Measurements from ENCODE around the gene SMOC2.

Gene SMOC2

DNA sequence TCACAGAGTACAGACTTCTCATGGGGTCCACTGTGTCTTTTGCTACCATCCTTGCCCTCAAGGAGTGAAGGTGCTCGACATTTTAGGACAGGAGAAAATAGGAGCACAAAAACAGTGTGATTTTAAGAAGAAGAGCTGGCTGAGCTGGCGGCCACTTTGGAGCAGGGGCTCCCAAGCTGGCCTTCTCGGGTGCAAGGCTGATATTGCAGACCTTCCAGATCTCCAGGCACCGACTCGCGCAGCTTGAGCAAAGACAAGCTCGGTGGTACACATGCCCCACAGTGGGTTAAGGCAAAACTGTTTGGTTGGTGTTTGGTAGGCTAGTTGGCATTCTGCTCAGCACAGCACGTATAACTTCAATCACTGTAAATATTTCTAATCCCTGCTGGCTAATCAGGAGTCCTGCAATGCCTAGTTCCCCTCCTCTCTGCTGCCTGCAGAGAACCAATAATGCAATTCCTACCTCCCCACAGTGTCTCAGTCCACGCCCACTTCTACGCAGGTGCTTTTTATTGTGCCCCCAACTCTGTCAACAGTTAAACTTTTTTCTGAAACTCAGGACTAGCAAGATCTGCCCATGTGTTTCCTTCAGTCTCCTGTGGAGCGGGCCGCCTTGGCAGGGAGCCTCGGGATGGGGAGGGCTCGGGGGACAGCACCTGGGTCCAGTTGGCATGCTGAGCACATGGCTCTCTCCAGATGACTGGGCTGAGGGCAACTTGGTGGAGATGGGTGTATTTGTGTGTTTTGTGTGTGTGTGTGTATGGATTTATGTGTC, 12.7 kb upstream of the SMOC2 start:
- Mint-ChIP-seq H3K27me3 (peaks cover 18% of the 10 kb centered on the region), H3K4me3 (no peak overlapping the region), H3K4me1 (no peaks in the 10 kb centered on the region), H3K27ac (no peak overlapping the region), H3K9me3 (no peaks in the 10 kb centered on the region)
- DNase-seq (no peak), ATAC-seq (no peak)

DNA sequence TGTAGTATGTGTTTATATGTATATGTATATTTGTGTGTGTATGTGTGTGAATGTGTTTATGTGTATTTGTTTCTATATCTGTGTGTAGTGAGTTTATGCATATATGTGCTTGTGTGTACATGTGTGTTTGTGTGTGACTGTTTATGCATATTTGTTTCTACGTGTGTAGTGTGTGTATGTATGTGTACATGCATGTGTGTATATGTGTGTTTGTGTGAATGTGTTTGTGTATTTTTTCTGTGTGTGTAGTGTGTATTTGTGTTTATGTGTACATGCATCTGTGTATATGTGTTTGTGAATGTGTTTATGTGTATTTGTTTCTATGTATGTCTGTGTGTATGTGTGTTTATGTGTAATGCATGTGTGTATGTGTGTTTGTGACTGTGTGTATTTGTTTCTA, 12.1 kb upstream of the SMOC2 start:
- Mint-ChIP-seq H3K9me3 (no peaks in the 10 kb centered on the region), H3K27ac (no peak overlapping the region), H3K4me1 (no peaks in the 10 kb centered on the region), H3K27me3 (peaks cover 23% of the 10 kb centered on the region), H3K4me3 (no peak overlapping the region)
- no peak for DNase-seq
- ATAC-seq, result no peak

- H3K27ac Mint-ChIP-seq, result no peak overlapping the region
- H3K9me3 Mint-ChIP-seq, result no peaks in the 10 kb centered on the region
- no peaks in the 10 kb centered on the region for H3K4me1 Mint-ChIP-seq
- DNase-seq (no peak), ATAC-seq (no peak)
- H3K4me3 Mint-ChIP-seq, result no peak overlapping the region
- H3K27me3 Mint-ChIP-seq, result peaks cover 47% of the 10 kb centered on the region
These were observed 8.8 kb upstream of the SMOC2 start for GRCh38 chr6:168432196-168432595.

- Mint-ChIP-seq H3K4me3 (no peak overlapping the region), H3K9me3 (no peaks in the 10 kb centered on the region), H3K4me1 (no peaks in the 10 kb centered on the region), H3K27me3 (peaks cover 57% of the 10 kb centered on the region), H3K27ac (no peak overlapping the region)
- ATAC-seq, result no peak
- DNase-seq, result no peak
These were observed 7.1 kb upstream of the SMOC2 start for GRCh38 chr6:168433898-168434297.

DNA sequence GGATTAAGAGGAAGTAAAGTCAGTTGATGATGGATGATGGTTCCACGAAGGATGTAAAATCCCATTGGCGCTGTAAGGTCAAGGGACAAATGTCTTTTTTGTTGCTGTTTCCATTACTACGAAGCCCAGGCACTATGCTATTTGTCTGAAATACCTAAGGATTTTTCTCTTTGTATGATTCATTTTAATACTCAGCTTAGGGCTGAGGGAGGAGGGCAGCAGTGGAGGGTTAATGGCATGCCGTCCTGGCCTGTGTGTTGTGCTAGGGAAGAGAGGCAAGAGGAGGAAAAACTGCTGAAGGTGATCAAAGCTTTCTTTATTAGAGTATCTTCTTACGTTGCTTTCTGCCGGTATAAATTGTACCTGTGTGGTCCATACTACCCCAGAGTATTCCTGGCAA, 6.5 kb upstream of the SMOC2 start:
- Mint-ChIP-seq H3K4me1 (no peaks in the 10 kb centered on the region), H3K4me3 (no peak overlapping the region), H3K27me3 (peaks cover 63% of the 10 kb centered on the region), H3K27ac (no peak overlapping the region), H3K9me3 (no peaks in the 10 kb centered on the region)
- no peak for ATAC-seq
- no peak for DNase-seq

- ATAC-seq (no peak), DNase-seq (no peak)
- H3K27ac Mint-ChIP-seq, result no peak overlapping the region
- peaks cover 71% of the 10 kb centered on the region for H3K27me3 Mint-ChIP-seq
- H3K4me1 Mint-ChIP-seq, result peaks cover 4% of the 10 kb centered on the region
- H3K4me3 Mint-ChIP-seq, result no peak overlapping the region
- H3K9me3 Mint-ChIP-seq, result no peaks in the 10 kb centered on the region
These were observed 3.2 kb upstream of the SMOC2 start for GRCh38 chr6:168437751-168438150.

DNA sequence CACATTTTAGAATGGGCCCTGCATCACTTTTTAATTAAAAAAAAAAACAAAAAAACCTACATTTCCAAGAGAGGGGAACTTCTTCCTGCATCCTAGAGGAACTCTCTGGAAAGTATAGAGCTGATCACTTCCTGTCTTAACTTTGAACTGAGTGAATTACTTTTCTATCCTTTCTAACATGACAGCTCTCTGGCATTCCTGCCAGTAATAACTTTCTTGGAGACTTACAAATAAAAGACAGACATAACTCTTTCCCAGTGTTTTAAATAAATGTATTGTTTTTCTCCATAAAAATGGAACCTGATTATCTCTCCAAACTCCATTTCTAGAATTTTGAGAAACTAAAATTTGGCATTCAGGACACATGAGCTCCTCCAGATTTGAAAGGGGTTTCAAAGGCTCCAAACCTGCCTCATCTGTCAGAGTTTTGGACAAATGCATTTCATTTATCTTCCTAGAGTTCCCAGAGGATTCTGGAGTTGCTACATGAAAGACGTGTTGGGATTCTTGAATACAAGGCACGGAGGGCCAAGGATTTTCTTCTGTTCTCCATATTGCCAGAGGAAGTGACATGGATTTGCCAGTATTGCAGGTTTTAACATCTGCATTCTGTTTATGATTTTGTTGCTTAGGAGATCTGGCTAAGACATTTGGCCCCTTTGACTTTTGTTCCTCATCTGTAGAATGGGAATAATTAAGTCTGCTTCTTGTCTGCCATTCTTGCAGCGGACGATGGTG, 2.0 kb upstream of the SMOC2 start:
- H3K4me1 Mint-ChIP-seq, result peaks cover 5% of the 10 kb centered on the region

DNA sequence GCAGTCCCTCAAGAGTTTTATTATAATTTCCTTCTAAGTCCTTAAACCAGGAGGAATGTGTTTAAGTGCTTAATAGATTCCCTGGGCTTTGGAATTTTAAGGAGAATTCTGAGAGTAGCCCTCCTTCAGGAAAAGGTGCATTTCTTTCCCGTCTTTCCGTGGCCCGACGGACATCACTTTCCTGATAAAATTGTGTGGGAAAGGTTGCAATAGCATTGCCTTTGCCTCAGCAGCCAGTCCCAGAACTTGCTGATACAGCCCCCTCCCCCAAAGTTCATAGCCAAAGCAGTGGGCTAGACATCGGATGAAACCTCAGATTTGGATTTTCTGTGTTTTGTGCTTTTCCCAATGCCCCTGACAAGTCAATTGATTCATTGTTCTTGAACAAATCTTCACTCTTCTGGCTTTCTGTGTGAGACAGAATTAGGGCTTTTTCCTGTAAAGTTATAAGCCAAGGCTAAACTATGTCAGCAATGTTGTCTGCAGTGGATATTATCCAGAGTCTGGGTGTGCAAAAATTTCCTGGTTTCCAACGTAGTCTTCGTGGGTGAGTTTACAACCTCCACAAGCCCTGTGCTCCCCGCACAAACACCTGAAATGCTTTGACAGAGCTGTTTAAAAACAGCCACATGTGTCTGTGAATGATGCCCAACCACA, 1.1 kb upstream of the SMOC2 start:
- Mint-ChIP-seq H3K9me3 (no peaks in the 10 kb centered on the region), H3K27ac (no peak overlapping the region), H3K27me3 (peaks cover 79% of the 10 kb centered on the region), H3K4me1 (peaks cover 5% of the 10 kb centered on the region), H3K4me3 (no peak overlapping the region)
- DNase-seq, result no peak
- no peak for ATAC-seq

More for the DNA sequence above, 2.0 kb upstream of the SMOC2 start:
- no peak for ATAC-seq
- H3K9me3 Mint-ChIP-seq, result no peaks in the 10 kb centered on the region
- no peak overlapping the region for H3K27ac Mint-ChIP-seq
- no peak for DNase-seq
- H3K27me3 Mint-ChIP-seq, result peaks cover 75% of the 10 kb centered on the region
- no peak overlapping the region for H3K4me3 Mint-ChIP-seq

DNA sequence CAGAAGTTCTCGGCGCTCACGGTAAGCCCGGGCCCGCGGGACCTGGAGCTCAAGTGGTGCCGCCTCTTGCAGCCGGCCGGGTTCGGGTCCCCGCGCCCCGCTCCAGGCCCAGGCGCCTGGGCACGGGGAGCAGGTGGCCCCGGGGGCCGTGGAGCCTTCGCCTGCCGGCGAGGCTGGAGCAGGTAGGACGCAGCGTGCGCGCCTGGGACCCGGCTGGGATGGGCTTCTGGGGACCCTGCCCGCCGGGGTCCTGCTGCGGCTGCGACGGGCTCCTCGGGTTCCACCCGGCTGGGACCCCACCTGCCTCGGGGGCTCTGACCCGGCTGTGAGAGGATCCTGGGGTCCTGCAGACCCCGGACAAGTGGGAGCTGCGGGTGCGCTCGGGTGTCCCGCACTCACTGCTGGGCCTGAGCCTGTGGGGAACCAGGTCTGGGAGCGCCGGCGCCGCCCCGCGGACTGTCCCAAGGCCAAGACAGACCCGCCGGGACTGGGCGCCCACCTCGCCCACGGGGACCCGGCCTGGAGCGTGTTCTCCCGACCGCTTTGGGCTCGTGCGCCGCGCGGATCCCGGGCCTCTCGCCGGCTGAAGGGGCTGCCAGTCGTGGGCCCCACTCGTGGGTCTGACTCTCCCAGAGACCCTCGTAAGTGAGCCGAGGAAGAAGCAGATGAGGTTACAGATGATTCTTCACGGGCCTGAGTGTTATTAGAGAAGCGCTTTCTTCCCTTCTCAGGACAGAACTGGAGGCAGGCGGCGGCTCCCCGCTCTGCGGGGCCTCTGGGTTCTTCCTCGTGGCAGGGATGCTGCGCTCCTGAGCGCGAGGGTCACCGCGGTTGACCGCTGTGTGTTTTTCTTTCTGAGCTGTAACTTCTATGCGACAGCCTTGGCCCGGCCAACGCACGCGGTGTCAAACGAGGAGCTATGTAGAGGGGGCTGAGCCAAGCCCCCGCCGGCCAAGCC, 729 bp downstream of the SMOC2 start:
- ATAC-seq, result no peak
- Mint-ChIP-seq H3K4me3 (no peak overlapping the region), H3K27ac (no peak overlapping the region), H3K27me3 (peaks cover 77% of the 10 kb centered on the region), H3K4me1 (peaks cover 5% of the 10 kb centered on the region), H3K9me3 (no peaks in the 10 kb centered on the region)
- no peak for DNase-seq

DNA sequence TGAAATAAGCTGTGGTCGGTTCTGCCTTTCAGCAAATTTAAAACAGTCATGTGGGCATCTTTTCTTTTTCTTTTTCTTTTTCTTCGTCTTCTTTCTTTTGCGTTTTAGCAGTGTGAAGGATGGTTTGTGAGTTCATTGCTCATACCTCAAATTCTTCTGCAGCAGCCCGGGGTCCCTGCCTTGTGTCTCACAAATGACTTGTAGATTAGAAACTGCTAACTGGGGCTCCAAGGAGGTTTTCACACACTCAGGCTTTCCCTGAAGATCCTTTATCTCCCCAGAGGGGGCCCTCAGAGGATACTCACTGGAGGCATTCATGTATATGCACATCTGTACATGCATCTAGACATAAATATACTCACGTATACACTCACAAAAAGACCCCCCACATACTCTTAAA, 1.7 kb downstream of the SMOC2 start:
- Mint-ChIP-seq H3K27ac (no peak overlapping the region), H3K4me3 (no peak overlapping the region), H3K4me1 (peaks cover 5% of the 10 kb centered on the region), H3K27me3 (peaks cover 79% of the 10 kb centered on the region), H3K9me3 (no peaks in the 10 kb centered on the region)
- DNase-seq (no peak), ATAC-seq (no peak)

GRCh38 chr6:168447282-168447681, 6.3 kb downstream of the SMOC2 start:
- no peak overlapping the region for H3K4me3 Mint-ChIP-seq
- peaks cover 66% of the 10 kb centered on the region for H3K27me3 Mint-ChIP-seq
- H3K4me1 Mint-ChIP-seq, result peaks cover 5% of the 10 kb centered on the region
- no peak overlapping the region for H3K27ac Mint-ChIP-seq
- DNase-seq (no peak), ATAC-seq (no peak)
- H3K9me3 Mint-ChIP-seq, result no peaks in the 10 kb centered on the region

DNA sequence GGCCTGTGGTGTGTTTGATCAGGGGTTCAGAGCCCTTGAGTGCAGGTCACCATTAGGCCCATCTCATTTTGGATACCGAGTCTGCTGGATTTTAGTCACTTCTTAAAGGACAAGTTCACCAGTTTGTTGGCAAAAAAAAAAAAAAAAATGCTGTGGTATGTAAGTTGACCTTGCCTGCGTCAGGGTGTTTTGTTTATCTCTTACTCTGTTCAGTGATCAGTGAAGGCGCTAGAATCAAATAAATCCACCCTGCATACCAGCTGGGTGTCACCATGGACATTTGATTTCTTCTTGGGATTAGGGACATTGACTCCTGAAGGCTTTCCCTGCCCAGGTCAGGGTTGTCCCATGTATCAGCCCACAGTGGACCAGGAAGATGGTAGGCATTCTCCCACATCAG, 6.7 kb downstream of the SMOC2 start:
- Mint-ChIP-seq H3K27me3 (peaks cover 62% of the 10 kb centered on the region), H3K4me3 (no peak overlapping the region), H3K4me1 (peaks cover 2% of the 10 kb centered on the region), H3K9me3 (no peaks in the 10 kb centered on the region), H3K27ac (no peak overlapping the region)
- ATAC-seq (no peak), DNase-seq (no peak)

GRCh38 chr6:168448243-168448855, 7.4 kb downstream of the SMOC2 start:
- Mint-ChIP-seq H3K27ac (no peak overlapping the region), H3K4me1 (no peaks in the 10 kb centered on the region), H3K27me3 (peaks cover 59% of the 10 kb centered on the region), H3K4me3 (no peak overlapping the region), H3K9me3 (no peaks in the 10 kb centered on the region)
- no peak for DNase-seq
- ATAC-seq, result no peak

- no peak for ATAC-seq
- Mint-ChIP-seq H3K27ac (no peak overlapping the region), H3K4me3 (no peak overlapping the region), H3K27me3 (peaks cover 47% of the 10 kb centered on the region), H3K4me1 (no peaks in the 10 kb centered on the region), H3K9me3 (no peaks in the 10 kb centered on the region)
- no peak for DNase-seq
These were observed 9.9 kb downstream of the SMOC2 start for GRCh38 chr6:168450917-168451316.

All from stimulated activated naive CD8-positive, alpha-beta T cell treated with anti-CD3 and anti-CD28 coated beads, Interleukin-15, amount 100 ng/mL, for 72 hours (primary cell).